WERI-Rb-1 (cell line): ENCODE results near the gene CLIC5.

Experiments used
- DNase-seq: peaks from one replicate; pipeline ENCODE4 v3.0.0-alpha.2; 2020
- H3K27ac ChIP-seq: fragments of 250-450 bp; sonication (Bioruptor Pico); 2 replicates; pipeline ENCODE4 v1.5.1; 2020; ENCODE audit warnings: mild to moderate bottlenecking, moderate library complexity
- H3K27me3 ChIP-seq: fragments of 250-450 bp; sonication (Bioruptor Pico); 2 replicates; pipeline ENCODE4 v1.5.1; 2021; ENCODE audit warnings: mild to moderate bottlenecking, low read depth, moderate library complexity; ENCODE audit not compliant: insufficient read depth, severe bottlenecking
- H3K36me3 ChIP-seq: fragments of 250-450 bp; sonication (Bioruptor Pico); 2 replicates; pipeline ENCODE4 v1.5.1; 2020; ENCODE audit warnings: mild to moderate bottlenecking, moderate library complexity
- H3K4me3 ChIP-seq: 2 replicates; pipeline ENCODE4 v1.5.1; 2011; ENCODE audit warnings: low read depth, mild to moderate bottlenecking, control low read depth, low read length
- H3K9me3 ChIP-seq: fragments of 250-450 bp; sonication (Bioruptor Pico); 2 replicates; pipeline ENCODE4 v1.5.1; 2021; ENCODE audit warnings: mild to moderate bottlenecking, moderate library complexity; ENCODE audit not compliant: severe bottlenecking
- TF ChIP-seq, protein P1 (sequence below): IDR thresholded peaks from 2 replicates; pipeline ENCODE4 v1.5.1; 2011; ENCODE audit warnings: low read depth, mild to moderate bottlenecking, control low read depth, inconsistent platforms, low read length

CLIC5 gene

DNA sequence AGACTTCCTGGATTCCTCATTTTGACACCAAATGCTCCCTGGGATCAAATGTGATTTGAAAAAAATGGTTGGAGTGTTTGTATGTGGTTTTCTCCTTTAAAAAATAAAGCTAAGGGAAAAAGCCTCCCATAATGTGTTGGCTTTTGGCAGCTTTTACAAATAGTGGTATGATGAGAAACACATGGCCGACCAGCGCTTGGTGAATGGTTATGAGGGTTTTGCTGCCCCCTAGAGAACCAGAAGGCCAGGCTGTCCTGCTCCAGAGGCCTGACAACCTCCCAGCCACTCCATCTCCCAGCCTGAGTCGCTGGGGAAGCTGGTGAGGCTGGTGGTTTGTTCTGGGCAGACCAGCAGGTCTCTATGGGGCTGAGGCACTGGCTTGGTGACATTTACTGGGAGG is 69.3 kb downstream of the CLIC5 start:
- Histone ChIP-seq H3K36me3 (no peaks in the 10 kb centered on the region), H3K27ac (no peak overlapping the region), H3K9me3 (no peaks in the 10 kb centered on the region), H3K27me3 (no peaks in the 10 kb centered on the region), H3K4me3 (no peak overlapping the region)
- TF ChIP-seq, protein P1, sequence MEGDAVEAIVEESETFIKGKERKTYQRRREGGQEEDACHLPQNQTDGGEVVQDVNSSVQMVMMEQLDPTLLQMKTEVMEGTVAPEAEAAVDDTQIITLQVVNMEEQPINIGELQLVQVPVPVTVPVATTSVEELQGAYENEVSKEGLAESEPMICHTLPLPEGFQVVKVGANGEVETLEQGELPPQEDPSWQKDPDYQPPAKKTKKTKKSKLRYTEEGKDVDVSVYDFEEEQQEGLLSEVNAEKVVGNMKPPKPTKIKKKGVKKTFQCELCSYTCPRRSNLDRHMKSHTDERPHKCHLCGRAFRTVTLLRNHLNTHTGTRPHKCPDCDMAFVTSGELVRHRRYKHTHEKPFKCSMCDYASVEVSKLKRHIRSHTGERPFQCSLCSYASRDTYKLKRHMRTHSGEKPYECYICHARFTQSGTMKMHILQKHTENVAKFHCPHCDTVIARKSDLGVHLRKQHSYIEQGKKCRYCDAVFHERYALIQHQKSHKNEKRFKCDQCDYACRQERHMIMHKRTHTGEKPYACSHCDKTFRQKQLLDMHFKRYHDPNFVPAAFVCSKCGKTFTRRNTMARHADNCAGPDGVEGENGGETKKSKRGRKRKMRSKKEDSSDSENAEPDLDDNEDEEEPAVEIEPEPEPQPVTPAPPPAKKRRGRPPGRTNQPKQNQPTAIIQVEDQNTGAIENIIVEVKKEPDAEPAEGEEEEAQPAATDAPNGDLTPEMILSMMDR = peak; percentile 66
- DNase-seq = peak; percentile 47

DNA sequence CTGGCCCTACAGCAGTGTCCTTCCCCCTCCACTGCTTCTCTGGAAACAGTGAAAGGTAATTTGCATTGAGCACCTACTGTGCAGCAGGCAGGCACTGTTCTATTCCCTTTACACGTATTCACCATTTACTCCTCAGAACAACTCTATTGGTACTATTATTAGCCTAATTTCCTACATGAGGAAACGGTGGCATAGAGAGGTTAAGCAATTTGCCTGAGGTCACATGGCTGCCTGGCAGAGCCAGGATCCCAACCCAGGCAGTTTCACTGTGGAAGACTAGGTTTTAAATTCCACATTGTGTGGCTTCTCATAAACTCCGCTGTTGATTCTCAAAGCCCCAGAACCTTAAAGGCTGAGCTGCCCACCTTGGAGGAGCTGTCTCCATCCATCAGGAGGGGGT is 72.7 kb downstream of the CLIC5 start:
- Histone ChIP-seq H3K36me3 (no peaks in the 10 kb centered on the region), H3K27ac (no peak overlapping the region), H3K9me3 (no peaks in the 10 kb centered on the region), H3K27me3 (no peaks in the 10 kb centered on the region), H3K4me3 (no peak overlapping the region)
- no peak for DNase-seq
- TF ChIP-seq, protein P1 = no peak

DNA sequence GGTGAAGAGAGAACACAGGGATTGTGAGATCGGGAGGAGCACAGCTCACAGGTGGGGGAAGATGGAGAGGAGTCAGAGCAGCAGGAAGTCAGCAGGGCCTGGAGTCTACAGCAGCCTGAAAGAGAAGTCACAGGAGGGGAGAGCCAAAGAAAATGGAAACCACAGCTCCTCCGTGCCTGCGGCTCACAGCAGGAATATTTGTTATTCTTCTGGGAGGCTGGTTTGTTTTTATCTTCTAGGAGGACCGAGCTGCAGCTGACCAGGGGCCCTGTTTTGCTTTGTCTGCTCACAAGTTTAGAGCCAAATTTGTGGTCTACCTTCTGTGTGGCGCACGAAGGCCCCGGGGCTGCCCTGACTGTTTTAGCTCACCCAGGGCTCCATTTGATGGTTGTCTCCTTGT is 81.8 kb downstream of the CLIC5 start:
- TF ChIP-seq, protein P1 = no peak

DNA sequence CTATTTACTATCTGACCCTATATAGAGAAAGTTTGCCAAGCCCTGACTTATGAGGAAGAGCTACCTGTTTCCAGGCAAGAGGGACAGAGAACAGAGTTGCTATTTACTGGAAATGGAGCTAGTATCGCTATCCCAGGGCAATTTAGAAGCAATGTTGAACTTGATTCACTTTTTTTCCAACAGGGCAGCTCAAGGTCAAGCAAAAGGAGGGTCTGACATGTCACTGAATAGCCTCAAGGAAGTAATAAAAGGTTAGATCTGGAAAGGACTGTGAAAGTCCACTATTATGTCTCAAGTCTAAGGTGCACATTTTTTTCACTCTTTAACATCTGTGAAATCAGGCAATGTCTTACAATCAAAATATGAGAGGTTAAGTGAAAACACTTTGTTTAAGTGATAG is 84.4 kb downstream of the CLIC5 start:
- TF ChIP-seq, protein P1 = no peak
- Histone ChIP-seq H3K27me3 (no peaks in the 10 kb centered on the region), H3K9me3 (no peaks in the 10 kb centered on the region), H3K4me3 (no peak overlapping the region), H3K27ac (no peak overlapping the region), H3K36me3 (no peaks in the 10 kb centered on the region)
- no peak for DNase-seq

More for the DNA sequence above, 81.8 kb downstream of the CLIC5 start:
- no peaks in the 10 kb centered on the region for H3K27me3 ChIP-seq
- no peak for DNase-seq
- no peaks in the 10 kb centered on the region for H3K36me3 ChIP-seq
- H3K4me3 ChIP-seq = no peak overlapping the region
- no peaks in the 10 kb centered on the region for H3K9me3 ChIP-seq
- no peak overlapping the region for H3K27ac ChIP-seq

DNA sequence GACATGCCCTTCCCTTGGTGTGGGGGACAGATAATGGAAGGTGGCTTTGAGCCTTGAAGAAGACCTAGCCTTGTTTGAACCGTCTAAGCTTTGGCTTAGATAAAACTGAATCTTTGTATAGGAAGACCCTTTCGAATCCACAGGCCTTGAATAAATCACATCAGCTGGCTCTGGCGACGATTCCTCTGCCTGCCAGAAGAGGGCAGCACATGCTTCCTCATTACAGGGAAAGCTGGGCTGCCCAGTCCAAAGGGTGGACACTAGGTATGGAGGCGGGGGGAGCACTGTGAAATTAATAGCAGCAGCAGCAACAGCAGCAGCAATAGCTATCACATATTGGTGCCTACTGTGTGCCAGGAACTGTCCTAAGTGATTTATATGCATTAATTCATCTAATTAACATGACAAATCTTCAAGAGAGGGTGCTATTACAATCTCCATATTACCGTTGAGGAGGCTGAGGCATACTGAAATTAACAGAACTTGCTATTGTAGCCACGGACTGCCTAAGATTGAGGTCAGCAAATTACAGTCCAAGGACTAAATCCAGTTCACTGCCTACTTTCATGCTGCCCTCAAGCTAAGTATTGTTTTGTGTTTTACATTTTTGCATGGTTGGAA is 85.1 kb downstream of the CLIC5 start:
- TF ChIP-seq, protein P1 = peak; percentile 96
- H3K9me3 ChIP-seq = no peaks in the 10 kb centered on the region
- H3K27me3 ChIP-seq = no peaks in the 10 kb centered on the region
- peak; percentile 89 for DNase-seq
- H3K27ac ChIP-seq = no peak overlapping the region
- H3K4me3 ChIP-seq = no peak overlapping the region
- H3K36me3 ChIP-seq = no peaks in the 10 kb centered on the region
